ENCODE measurements around the gene SFRP5. TPM values are rescaled to one million over a fixed set of nuclear protein-coding genes. Genes with fewer than 3 reads are reported as not detected.
A peak's percentile ranks its signal among the peaks of the same experiment; 100 is the strongest.

SFRP5 gene
- total and polyA plus RNA-seq, 2 donors (not counting 3 experiments of a cell fraction or from before 2014, with no cell fraction given) = not detected

DNA sequence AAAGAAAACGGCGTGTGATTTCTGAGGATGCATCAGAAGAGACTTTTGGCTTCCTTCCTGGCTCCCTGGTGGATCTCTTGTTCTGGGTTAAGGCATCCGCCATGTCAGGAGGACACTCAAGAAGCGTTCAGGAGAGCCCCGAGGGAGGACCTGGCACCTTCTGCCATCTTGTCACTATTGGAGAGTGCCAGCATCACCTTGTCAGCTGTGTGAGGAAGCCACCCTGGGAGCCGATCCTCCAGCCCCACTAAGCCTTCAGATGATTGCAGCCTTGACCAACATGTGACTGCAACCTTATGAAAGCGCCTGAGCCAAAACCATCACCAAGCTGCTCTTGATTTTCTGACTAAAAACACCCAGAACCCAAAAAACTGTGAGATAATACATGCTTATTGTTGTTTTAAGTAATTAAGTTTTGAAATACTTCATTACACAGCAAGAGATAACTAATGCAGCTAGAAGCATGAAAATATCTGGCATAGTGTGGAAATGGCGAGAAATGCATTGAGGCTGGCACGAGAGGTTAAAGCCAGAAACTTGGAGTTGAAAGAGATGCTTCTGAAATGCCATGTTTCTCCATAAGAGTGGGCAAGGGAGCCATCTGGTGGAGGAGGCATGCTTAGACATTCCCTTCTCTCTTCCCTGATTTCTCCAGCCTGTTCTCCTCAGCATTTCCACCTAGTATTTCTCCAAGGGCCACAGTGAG lies 40.3 kb downstream of the SFRP5 start:
- no peaks in the 10 kb centered on the region for H3K9me3 ChIP-seq (replicated peaks; ENCODE audit: control insufficient read depth, insufficient read depth, low read length)
- dilution Hi-C loops (cut with MboI; ENCODE audit: extremely low pct_ligation_motif_present, low sequenced_read_pairs) (no loop called here), intact Hi-C loops (cut with micrococcal nuclease) (loop anchor here (1.0 to 10.0 kb wide), 6 partner anchors 22 to 237 kb away; partner anchors contain the start of genes ANKRD2, AVPI1, MMS19 and UBTD1)
- H3K79me2 ChIP-seq (ENCODE audit: control insufficient read depth, insufficient read depth, low read length) = no peaks in the 10 kb centered on the region
- POLR2A ChIA-PET = no interaction called here
- TF ChIP-seq EZH2 (IDR thresholded peaks at IDR 0.05; ENCODE audit: borderline replicate concordance, low read depth, low read length, severe bottlenecking) (no peak), POLR2AphosphoS5 (IDR thresholded peaks at IDR 0.05; ENCODE audit: insufficient read depth, low read depth, low read length) (no peak), CTCF (IDR thresholded peaks at IDR 0.05; ENCODE audit: extremely low read depth in 1 of 2, insufficient read depth in 1 of 2, low read depth in 1 of 2, low read length in 2 of 2) (peak; percentile 82)
- TF ChIP-seq, protein P1, sequence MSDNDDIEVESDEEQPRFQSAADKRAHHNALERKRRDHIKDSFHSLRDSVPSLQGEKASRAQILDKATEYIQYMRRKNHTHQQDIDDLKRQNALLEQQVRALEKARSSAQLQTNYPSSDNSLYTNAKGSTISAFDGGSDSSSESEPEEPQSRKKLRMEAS (IDR thresholded peaks at IDR 0.05; ENCODE audit: insufficient read depth, insufficient read length) = no peak
- no peaks in the 10 kb centered on the region for H4K20me1 ChIP-seq (replicated peaks; ENCODE audit: control insufficient read depth, extremely low read depth, insufficient read depth, low read length)
- CTCF ChIA-PET = interaction anchor here (0.8 to 21.8 kb wide), 7 partner anchors 8 to 54 kb away, joined by 3 to 863 read pairs (median 7); partner anchors contain the start of genes AVPI1 and MARVELD1
- H3K4me1 ChIP-seq (ENCODE audit: control insufficient read depth, extremely low read depth, insufficient read depth, low read length) = peaks cover 6% of the 10 kb centered on the region
- BruUV-seq (replicated peaks) = no TSS peak
- no peaks in the 10 kb centered on the region for H3K27me3 ChIP-seq (ENCODE audit: control insufficient read depth in 2 of 2, insufficient read depth in 2 of 2, low read length in 2 of 2)
- peak overlapping the region; percentile 7 for H2AFZ ChIP-seq (ENCODE audit: low read depth, low read length)
- H3K4me3 ChIP-seq (replicated peaks in 1 of 3; ENCODE audit: insufficient read depth in 1 of 3, low read depth in 1 of 3, low read length in 3 of 3) = no peak overlapping the region
- H3K27ac ChIP-seq (ENCODE audit: insufficient read depth, low read depth, low read length) = no peak overlapping the region
- H3K9ac ChIP-seq (replicated peaks; ENCODE audit: extremely low read depth, insufficient read depth, low read length) = no peak overlapping the region
- H3K9me1 ChIP-seq (replicated peaks; ENCODE audit: control insufficient read depth, extremely low read depth, insufficient read depth, low read length) = no peaks in the 10 kb centered on the region
- H3K36me3 ChIP-seq (ENCODE audit: control insufficient read depth in 2 of 2, extremely low read depth in 1 of 2, insufficient read depth in 2 of 2, low read length in 2 of 2) = no peaks in the 10 kb centered on the region
- peak; percentile 99 for FAIRE-seq
- peak; percentile 79 for DNase-seq (ENCODE audit: low read depth, low spot score)
- H3K4me2 ChIP-seq (ENCODE audit: insufficient read depth, low read length) = no peak overlapping the region

All from endothelial cell of umbilical vein (primary cell).